Lower lobe of right lung (tissue), 2 donors: ENCODE results near the gene MYO1D. TPM values are rescaled to one million over a fixed set of nuclear protein-coding genes. Genes with fewer than 3 reads are reported as not detected.
"Not testable (repeated sequence)": the region's sequence is repeated elsewhere in the genome, so short reads cannot be mapped to it uniquely, and the experiment has no call there.

Experiments used
- ATAC-seq, 2 donors: fragments of 200-7000 bp; cut with Tn5 transposase; one replicate each; pipeline ENCODE4 v1.9.1; 2020 to 2022; ENCODE audit warnings: mild to moderate bottlenecking in 2 of 2, moderate library complexity in 2 of 2
- DNase-seq: peaks from one replicate; pipeline ENCODE4 v3.0.0-alpha.2; 2020
- H3K27ac ChIP-seq: fragments of 200-600 bp; one replicate; pipeline ENCODE4 v1.8.0; 2022
- H3K27me3 ChIP-seq: fragments of 200-600 bp; one replicate; pipeline ENCODE4 v1.8.0; 2022; ENCODE audit warnings: low read depth
- H3K36me3 ChIP-seq: fragments of 200-600 bp; one replicate; pipeline ENCODE4 v1.8.0; 2022; ENCODE audit warnings: mild to moderate bottlenecking
- H3K4me1 ChIP-seq: fragments of 200-600 bp; one replicate; pipeline ENCODE4 v1.8.0; 2022
- H3K4me3 ChIP-seq: fragments of 200-600 bp; one replicate; pipeline ENCODE4 v1.8.0; 2022; ENCODE audit warnings: mild to moderate bottlenecking
- H3K9me3 ChIP-seq: fragments of 200-600 bp; one replicate; pipeline ENCODE4 v1.8.0; 2022
- intact Hi-C: fragments of 100-400 bp; cut with DNase I; formaldehyde crosslinking; loops from one replicate; pipeline ENCODE4 v1.11.0; 2022
- long read RNA-seq: library from polyadenylated mRNA; unstranded; transcript quantifications from one replicate; pipeline ENCODE4 v2.0.0, GENCODE V29; 2021
- total RNA-seq: library from RNA; stranded (reverse); fragmentation: NEBNext Ultra II Directional; extraction: Animal tissue kit (Norgen Biotek cat#: 25700); gene quantifications from one replicate; pipeline ENCODE4 v1.2.1, GENCODE V29; 2021
- TF ChIP-seq, protein P1 (sequence below): fragments of 200-600 bp; IDR thresholded peaks from one replicate; pipeline ENCODE4 v1.8.0; 2022; ENCODE audit warnings: antibody characterized with exemption, mild to moderate bottlenecking
- donor health status: DM: no; HTN: yes; CAD: no; lungs with severe emphysema.

MYO1D gene
- 58.0 TPM for total RNA-seq
- long read RNA-seq, full-length matches to known transcripts = 13 of 64 reads
- long read RNA-seq, partial matches to known transcripts = 17 of 64 reads
- long read RNA-seq, other reads (novel, unspliced or antisense) = 34 of 64 reads

DNA sequence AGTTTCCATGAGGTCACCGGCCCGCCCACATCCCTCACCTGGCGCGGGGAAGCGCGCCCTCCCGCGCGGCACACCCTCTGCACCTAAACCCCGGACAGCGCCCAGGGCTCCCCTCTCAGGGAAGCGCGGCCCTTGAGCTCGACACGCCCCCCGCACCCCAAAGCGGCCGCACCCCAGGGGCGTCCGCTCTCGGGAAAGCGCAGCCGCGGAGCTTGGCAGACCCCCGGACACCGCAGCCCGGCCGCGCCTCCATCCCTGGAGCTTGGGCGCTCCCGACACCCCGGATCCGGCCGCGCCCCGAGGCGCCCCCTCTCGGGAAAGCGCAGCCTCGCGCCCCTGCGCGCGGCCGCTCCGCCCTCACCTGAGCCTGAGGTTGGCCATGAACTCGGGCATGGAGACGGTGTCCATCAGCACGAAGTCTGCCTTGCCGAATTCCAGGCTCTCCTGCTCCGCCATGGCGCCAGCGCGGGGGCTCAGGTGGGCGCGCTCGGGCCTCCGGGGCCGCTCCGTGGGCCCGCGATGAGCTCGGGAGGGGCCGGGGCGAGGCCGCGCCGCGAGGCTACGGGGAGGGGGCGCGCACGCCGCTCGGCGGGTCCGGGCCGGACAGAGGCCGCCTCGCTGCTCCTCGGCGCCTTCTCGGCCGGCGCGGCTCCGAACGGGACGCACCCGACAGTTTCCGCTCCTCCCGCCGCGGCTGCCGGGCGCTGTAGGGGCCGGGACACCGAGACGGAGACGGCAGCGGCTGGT, at the start of gene MYO1D:
MYO1D (minus strand) TSS at position 708 of the 747 bp plus-strand sequence; CDS start at position 456, 252 bp downstream.
- TF ChIP-seq, protein P1, sequence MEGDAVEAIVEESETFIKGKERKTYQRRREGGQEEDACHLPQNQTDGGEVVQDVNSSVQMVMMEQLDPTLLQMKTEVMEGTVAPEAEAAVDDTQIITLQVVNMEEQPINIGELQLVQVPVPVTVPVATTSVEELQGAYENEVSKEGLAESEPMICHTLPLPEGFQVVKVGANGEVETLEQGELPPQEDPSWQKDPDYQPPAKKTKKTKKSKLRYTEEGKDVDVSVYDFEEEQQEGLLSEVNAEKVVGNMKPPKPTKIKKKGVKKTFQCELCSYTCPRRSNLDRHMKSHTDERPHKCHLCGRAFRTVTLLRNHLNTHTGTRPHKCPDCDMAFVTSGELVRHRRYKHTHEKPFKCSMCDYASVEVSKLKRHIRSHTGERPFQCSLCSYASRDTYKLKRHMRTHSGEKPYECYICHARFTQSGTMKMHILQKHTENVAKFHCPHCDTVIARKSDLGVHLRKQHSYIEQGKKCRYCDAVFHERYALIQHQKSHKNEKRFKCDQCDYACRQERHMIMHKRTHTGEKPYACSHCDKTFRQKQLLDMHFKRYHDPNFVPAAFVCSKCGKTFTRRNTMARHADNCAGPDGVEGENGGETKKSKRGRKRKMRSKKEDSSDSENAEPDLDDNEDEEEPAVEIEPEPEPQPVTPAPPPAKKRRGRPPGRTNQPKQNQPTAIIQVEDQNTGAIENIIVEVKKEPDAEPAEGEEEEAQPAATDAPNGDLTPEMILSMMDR = peak; percentile 54
- H3K27ac ChIP-seq = peak within 1 kb of the TSS; percentile 94
- no peaks in the 10 kb centered on the region for H3K27me3 ChIP-seq
- peak within 1 kb of the TSS; percentile 72 for H3K4me3 ChIP-seq
- H3K4me1 ChIP-seq = peaks cover 36% of the 10 kb centered on the region
- peak; percentile 79 to 83 for ATAC-seq
- no peaks in the 10 kb centered on the region for H3K36me3 ChIP-seq
- peak; percentile 83 for DNase-seq
- intact Hi-C loops = loop anchor here (10.0 kb wide), 1 partner anchor 92 kb away; no protein-coding TSS in a partner anchor
- H3K9me3 ChIP-seq = no peaks in the 10 kb centered on the region

DNA sequence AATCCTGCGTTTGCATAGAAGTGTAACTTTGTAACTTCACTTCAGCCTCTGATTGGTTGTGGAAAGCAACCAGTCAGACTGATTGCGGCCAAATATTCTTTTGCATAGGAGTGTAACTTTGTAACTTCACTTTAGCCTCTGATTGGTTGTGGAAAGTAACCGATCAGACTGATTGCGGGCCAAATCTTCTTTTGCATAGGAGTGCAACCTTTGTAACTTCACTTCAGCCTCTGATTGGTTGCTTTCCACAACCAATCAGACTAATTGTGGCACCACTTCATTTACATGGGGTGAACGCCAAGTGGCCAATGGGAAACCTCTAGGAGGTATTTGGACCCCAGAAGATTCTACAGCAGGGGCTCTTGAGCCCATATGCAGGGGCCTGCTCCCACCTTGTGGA, 49.3 kb upstream of the MYO1D start:
- TF ChIP-seq, protein P1 = no peak
- Histone ChIP-seq H3K9me3 (no peaks in the 10 kb centered on the region), H3K27me3 (peaks cover 15% of the 10 kb centered on the region), H3K27ac (no peak overlapping the region), H3K36me3 (no peaks in the 10 kb centered on the region), H3K4me1 (peaks cover 8% of the 10 kb centered on the region), H3K4me3 (no peak overlapping the region)
- intact Hi-C loops = no loop called here
- ATAC-seq (no peak), DNase-seq (no peak)

DNA sequence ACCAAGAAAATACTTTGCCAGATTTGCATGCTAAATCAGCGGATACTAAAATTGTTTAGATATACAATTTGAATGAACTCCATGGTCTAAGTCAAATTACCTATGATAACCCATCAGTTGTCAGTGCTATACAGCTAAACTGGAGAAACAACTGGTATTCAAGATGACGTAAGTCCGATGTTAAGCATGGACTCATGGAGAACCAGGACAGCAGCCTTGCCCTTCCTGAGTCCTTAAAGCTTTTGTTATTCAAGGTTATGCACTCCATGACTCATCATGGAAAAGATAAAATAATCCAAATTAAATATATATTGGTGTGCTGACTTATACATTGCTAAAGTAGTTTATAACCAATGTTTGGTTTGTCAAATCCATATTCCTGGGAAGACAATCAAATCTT, 47.0 kb upstream of the MYO1D start:
- ATAC-seq, H3K9me3 ChIP-seq, H3K27ac ChIP-seq, H3K4me3 ChIP-seq, H3K4me1 ChIP-seq, intact Hi-C loops, DNase-seq, H3K36me3 ChIP-seq: not testable (repeated sequence)
- H3K27me3 ChIP-seq = peaks cover 11% of the 10 kb centered on the region

DNA sequence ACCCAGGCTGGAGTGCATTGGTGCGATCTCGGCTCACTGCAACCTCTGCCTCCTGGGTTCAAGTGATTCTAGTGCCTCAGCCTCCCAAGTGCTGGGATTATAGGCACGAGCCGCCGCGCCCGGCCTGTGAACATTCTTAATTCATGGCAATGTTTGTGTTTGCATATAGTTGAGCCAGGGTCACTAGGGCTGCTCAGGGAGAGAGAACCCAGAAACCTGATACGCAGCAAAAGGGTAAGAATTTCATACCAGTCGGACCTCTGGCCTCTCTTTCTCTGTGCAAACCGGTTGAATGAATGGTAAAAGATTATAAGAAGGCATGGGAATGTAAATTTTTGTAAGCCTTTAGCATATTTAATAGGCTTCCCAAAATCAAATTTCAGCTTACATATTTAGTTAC, 44.1 kb upstream of the MYO1D start:
- H3K9me3 ChIP-seq = no peaks in the 10 kb centered on the region
- H3K4me1 ChIP-seq = no peaks in the 10 kb centered on the region
- DNase-seq (no peak), ATAC-seq (no peak)
- intact Hi-C loops = no loop called here
- TF ChIP-seq, protein P1 = no peak
- H3K4me3 ChIP-seq = no peak overlapping the region
- H3K27me3 ChIP-seq = no peaks in the 10 kb centered on the region
- no peaks in the 10 kb centered on the region for H3K36me3 ChIP-seq
- no peak overlapping the region for H3K27ac ChIP-seq

DNA sequence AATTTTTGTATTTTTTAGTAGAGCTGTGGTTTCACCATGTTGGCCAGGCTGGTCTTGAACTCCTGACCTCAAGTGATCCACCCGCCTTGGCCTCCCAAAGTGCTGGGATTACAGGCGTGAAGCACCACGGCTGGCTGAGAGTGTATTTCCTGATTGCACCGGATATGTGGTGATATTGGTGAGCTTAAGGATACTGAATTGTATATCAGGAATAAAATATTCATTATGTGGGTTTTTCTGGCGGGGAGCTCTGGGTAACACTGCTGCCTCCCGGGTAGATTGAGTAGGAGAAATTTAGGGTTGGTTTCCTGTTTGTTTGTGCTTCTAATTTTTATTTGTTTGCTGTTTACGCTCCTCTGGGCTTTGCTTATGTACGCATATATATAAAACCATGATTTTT, 43.4 kb upstream of the MYO1D start:
- intact Hi-C loops = no loop called here
- ATAC-seq (no peak), DNase-seq (no peak)
- Histone ChIP-seq H3K27me3 (no peaks in the 10 kb centered on the region), H3K9me3 (no peaks in the 10 kb centered on the region), H3K4me1 (no peaks in the 10 kb centered on the region), H3K4me3 (no peak overlapping the region), H3K36me3 (no peaks in the 10 kb centered on the region), H3K27ac (no peak overlapping the region)
- TF ChIP-seq, protein P1 = no peak

DNA sequence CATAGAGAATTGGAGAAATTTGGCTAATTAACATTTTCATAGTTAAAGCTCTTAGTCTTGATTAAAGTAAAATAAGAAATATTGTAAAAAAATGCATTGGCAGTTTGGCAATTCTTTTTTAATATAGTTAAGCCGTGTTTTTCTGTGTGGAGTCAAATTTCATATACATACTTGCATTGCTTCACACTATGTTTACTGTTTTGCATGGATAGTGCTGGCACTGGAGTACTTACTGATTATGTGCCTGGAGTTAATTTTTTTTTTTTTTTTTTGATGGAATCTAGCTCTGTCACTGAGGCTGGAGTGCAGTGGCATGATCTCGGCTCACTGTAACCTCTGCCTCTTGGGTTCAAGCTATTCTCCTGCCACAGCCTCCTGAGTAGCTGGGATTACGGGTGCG, 43.0 kb upstream of the MYO1D start:
- H3K27me3 ChIP-seq, DNase-seq, H3K4me3 ChIP-seq, intact Hi-C loops, H3K4me1 ChIP-seq, H3K27ac ChIP-seq, H3K36me3 ChIP-seq, H3K9me3 ChIP-seq, ATAC-seq: not testable (repeated sequence)
